Measurements from ENCODE around the gene NRP1.

The NRP1 gene

DNA sequence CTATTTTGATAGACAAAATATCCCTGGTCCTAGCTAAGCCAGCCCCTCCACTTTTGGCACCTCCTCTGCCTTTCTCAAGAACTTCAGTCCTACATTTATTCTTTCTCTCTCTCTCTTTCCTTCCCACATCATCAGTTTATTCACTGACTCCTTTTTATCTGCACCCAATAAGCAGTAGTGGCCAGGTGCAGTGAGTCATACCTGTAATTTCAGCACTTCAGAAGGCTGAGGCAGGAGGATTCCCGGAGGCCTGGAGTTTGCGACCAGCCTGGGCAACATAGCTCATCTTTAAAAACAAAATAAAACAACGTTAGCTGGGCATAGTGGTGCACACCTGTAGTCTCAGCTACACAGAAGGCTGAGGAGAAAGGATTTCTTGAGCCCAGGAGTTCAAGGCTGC is 19.4 kb upstream of the NRP1 start:
- Histone ChIP-seq H3K4me3 (no peak overlapping the region), H3K27me3 (no peaks in the 10 kb centered on the region), H3K27ac (no peak overlapping the region), H4K20me1 (no peaks in the 10 kb centered on the region), H3K9me3 (replicated peaks in 1 of 11) (no peaks in the 10 kb centered on the region; a peak in 2 of 22 replicates), H3K9ac (no peak overlapping the region), H3K4me1 (peaks cover 0 to 25% (median 13%) of the 10 kb centered on the region in 10 experiments; a peak in 18 of 20 replicates), H3K4me2 (no peak overlapping the region), H3K36me3 (no peaks in the 10 kb centered on the region)
- TF ChIP-seq Cebpa-rat (IDR thresholded peaks at IDR 0.05): no peak

DNA sequence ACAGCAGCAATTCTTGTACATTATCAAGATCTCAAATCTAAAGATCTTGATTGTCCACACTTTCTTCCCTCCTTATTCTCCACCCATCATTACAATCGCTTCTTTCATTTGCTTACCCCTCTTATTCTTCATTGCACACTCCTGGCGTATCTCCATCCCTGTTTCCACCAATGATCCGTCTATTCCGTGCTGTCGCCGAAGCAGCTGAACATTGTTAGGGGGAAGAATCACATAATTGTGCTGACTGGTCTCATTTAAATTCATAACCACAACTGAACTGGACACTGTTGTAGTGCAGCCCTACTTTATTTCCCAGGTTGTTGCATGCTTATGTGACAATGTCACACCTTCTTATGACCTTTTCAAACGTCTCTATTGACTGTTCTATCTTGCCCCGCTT is 18.9 kb upstream of the NRP1 start:
- H3K27ac ChIP-seq: no peak overlapping the region
- H3K4me2 ChIP-seq: no peak overlapping the region
- no peaks in the 10 kb centered on the region for H3K36me3 ChIP-seq
- H3K9me3 ChIP-seq (replicated peaks in 1 of 11): no peaks in the 10 kb centered on the region; a peak in 2 of 22 replicates
- H4K20me1 ChIP-seq: no peaks in the 10 kb centered on the region
- H3K27me3 ChIP-seq: no peaks in the 10 kb centered on the region
- H3K4me1 ChIP-seq: peaks cover 0 to 25% (median 13%) of the 10 kb centered on the region in 10 experiments; a peak in 18 of 20 replicates
- H3K9ac ChIP-seq: no peak overlapping the region
- no peak for TF ChIP-seq Cebpa-rat (IDR thresholded peaks at IDR 0.05)
- H3K4me3 ChIP-seq: no peak overlapping the region

DNA sequence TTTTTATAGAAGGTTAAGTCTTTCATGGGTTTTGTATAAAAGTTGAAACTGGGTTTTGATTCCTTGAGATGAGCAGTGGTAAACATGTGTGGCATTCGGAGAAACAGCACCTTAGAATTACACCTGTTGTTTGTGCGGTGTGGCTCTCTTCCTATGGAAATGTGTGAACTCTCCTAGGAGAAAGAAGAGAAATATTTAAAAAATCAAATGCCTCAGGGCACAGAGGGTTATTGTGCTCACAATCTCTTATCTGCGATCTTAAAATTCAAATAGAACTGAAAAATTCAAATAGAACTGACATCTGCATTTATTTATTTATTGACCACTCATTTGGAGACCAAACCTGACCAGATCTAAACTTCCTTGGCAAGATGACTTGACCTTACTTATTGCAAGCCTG is 18.1 kb upstream of the NRP1 start:
- Histone ChIP-seq H3K4me3 (no peak overlapping the region), H3K27me3 (no peaks in the 10 kb centered on the region), H3K4me2 (no peak overlapping the region), H4K20me1 (no peaks in the 10 kb centered on the region), H3K36me3 (no peaks in the 10 kb centered on the region), H3K9me3 (replicated peaks in 1 of 11) (no peaks in the 10 kb centered on the region; a peak in 1 of 22 replicates), H3K9ac (no peak overlapping the region), H3K4me1 (peaks cover 0 to 28% (median 7%) of the 10 kb centered on the region in 10 experiments; a peak in 12 of 20 replicates), H3K27ac (no peak overlapping the region)
- no peak for TF ChIP-seq Cebpa-rat (IDR thresholded peaks at IDR 0.05)

- Histone ChIP-seq H3K4me1 (peaks cover 0 to 32% (median 7%) of the 10 kb centered on the region in 10 experiments; a peak in 10 of 20 replicates), H3K27ac (no peak overlapping the region), H3K4me3 (no peak overlapping the region), H3K9me3 (replicated peaks in 1 of 11) (no peaks in the 10 kb centered on the region; a peak in 1 of 22 replicates), H3K4me2 (no peak overlapping the region), H4K20me1 (no peaks in the 10 kb centered on the region), H3K27me3 (no peaks in the 10 kb centered on the region), H3K9ac (no peak overlapping the region), H3K36me3 (no peaks in the 10 kb centered on the region)
- TF ChIP-seq Cebpa-rat (IDR thresholded peaks at IDR 0.05): no peak
Observed at GRCh38 chr10:33352175-33352574, 17.7 kb upstream of the NRP1 start.

GRCh38 chr10:33350041-33350440 is 15.6 kb upstream of the NRP1 start:
- Histone ChIP-seq H3K9me3 (replicated peaks in 1 of 11) (peaks cover 0 to 4% (median under 1%) of the 10 kb centered on the region in 11 experiments; a peak in 10 of 22 replicates), H3K4me1 (peaks cover 0 to 27% (median 1%) of the 10 kb centered on the region in 10 experiments; a peak in 6 of 20 replicates), H3K36me3 (no peaks in the 10 kb centered on the region), H3K4me2 (no peak overlapping the region), H4K20me1 (no peaks in the 10 kb centered on the region), H3K4me3 (no peak overlapping the region), H3K27ac (no peak overlapping the region), H3K27me3 (no peaks in the 10 kb centered on the region), H3K9ac (no peak overlapping the region)
- no peak for TF ChIP-seq Cebpa-rat (IDR thresholded peaks at IDR 0.05)

- Histone ChIP-seq H3K27me3 (no peaks in the 10 kb centered on the region), H4K20me1 (no peaks in the 10 kb centered on the region), H3K36me3 (no peaks in the 10 kb centered on the region), H3K4me2 (no peak overlapping the region), H3K9me3 (replicated peaks in 1 of 11) (peaks cover 0 to 11% (median 8%) of the 10 kb centered on the region in 11 experiments; a peak in 13 of 22 replicates), H3K9ac (no peak overlapping the region), H3K27ac (no peak overlapping the region), H3K4me1 (peaks cover 0 to 20% (median 0%) of the 10 kb centered on the region in 10 experiments; a peak in 4 of 20 replicates), H3K4me3 (no peak overlapping the region)
- no peak for TF ChIP-seq Cebpa-rat (IDR thresholded peaks at IDR 0.05)
Observed at GRCh38 chr10:33349268-33349667, 14.8 kb upstream of the NRP1 start.

DNA sequence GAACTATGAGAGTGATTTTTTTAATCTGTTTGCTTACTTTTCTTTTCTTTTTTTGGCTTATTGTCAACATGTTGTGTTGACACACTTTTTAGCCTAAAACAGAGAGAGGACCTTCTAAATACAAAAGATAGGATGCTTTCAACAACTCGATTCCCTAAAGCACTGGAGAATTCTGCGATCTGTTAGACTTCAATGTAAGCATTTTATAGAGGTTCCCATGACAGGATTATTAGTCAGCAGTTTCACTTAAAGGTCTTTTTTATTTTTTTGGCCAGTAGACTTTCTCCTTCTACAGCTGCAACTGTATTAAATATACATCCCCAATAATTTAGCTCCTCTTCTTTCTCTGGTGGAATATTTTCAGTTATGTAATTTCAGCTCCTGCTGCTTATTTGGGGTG is 12.7 kb upstream of the NRP1 start:
- Histone ChIP-seq H3K4me2 (peak overlapping the region in 2 of 11 experiments; percentile 47 to 50; a peak in 3 of 22 replicates), H3K27ac (no peak overlapping the region)

DNA sequence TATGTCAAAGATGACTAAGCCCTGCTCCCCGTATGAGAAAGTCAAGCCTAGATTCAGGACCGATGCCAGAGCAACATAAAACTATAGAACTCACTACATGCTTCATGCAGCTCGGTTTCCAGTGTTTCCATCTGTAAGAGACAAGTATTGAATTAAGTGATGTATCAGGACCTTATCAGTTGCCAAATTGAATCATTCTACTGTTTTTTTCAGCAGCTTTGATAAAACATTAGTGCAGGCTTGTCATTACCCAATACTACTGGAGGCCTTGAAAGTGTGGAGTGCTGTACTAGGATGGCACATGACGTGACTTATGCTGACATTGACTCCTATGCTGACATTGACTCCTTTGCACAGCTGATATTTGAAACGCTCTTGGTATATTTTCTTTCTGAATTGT is 10.8 kb upstream of the NRP1 start:
- H4K20me1 ChIP-seq: no peaks in the 10 kb centered on the region
- no peaks in the 10 kb centered on the region for H3K27me3 ChIP-seq
- no peak overlapping the region for H3K27ac ChIP-seq
- H3K36me3 ChIP-seq: no peaks in the 10 kb centered on the region
- H3K9me3 ChIP-seq (replicated peaks in 1 of 11): peaks cover 0 to 14% (median 9%) of the 10 kb centered on the region in 11 experiments; a peak in 13 of 22 replicates
- H3K4me1 ChIP-seq: peaks cover 0 to 38% (median 0%) of the 10 kb centered on the region in 10 experiments; a peak in 4 of 20 replicates
- H3K4me2 ChIP-seq: no peak overlapping the region
- H3K4me3 ChIP-seq: no peak overlapping the region
- TF ChIP-seq Cebpa-rat (IDR thresholded peaks at IDR 0.05): no peak
- H3K9ac ChIP-seq: no peak overlapping the region

More for the DNA sequence above, 12.7 kb upstream of the NRP1 start:
- H3K4me1 ChIP-seq: peaks cover 0 to 24% (median 0%) of the 10 kb centered on the region in 10 experiments; a peak in 4 of 20 replicates
- no peaks in the 10 kb centered on the region for H4K20me1 ChIP-seq
- no peak overlapping the region for H3K4me3 ChIP-seq
- no peaks in the 10 kb centered on the region for H3K36me3 ChIP-seq
- no peaks in the 10 kb centered on the region for H3K27me3 ChIP-seq
- H3K9ac ChIP-seq: no peak overlapping the region
- peaks cover 0 to 14% (median 9%) of the 10 kb centered on the region in 11 experiments; a peak in 13 of 22 replicates for H3K9me3 ChIP-seq (replicated peaks in 1 of 11)
- TF ChIP-seq Cebpa-rat (IDR thresholded peaks at IDR 0.05): no peak

- Histone ChIP-seq H3K9ac (no peak overlapping the region), H3K27ac (no peak overlapping the region), H3K4me2 (no peak overlapping the region), H3K4me1 (peaks cover 0 to 38% (median 0%) of the 10 kb centered on the region in 10 experiments; a peak in 4 of 20 replicates), H3K27me3 (peaks cover 0 to 4% (median 0%) of the 10 kb centered on the region in 11 experiments; a peak in 5 of 22 replicates), H3K36me3 (no peaks in the 10 kb centered on the region), H3K4me3 (no peak overlapping the region), H4K20me1 (no peaks in the 10 kb centered on the region), H3K9me3 (replicated peaks in 1 of 11) (peaks cover 0 to 14% (median 9%) of the 10 kb centered on the region in 11 experiments; a peak in 13 of 22 replicates)
- no peak for TF ChIP-seq Cebpa-rat (IDR thresholded peaks at IDR 0.05)
Observed at GRCh38 chr10:33344676-33345075, 10.2 kb upstream of the NRP1 start.

GRCh38 chr10:33341637-33342036 is 7.2 kb upstream of the NRP1 start:
- Histone ChIP-seq H3K27ac (no peak overlapping the region), H3K36me3 (no peaks in the 10 kb centered on the region), H3K9me3 (replicated peaks in 1 of 11) (peaks cover 4 to 14% (median 9%) of the 10 kb centered on the region in 11 experiments; a peak in 13 of 22 replicates), H3K4me2 (peak overlapping the region in 1 of 11 experiments; percentile 38; a peak in 2 of 22 replicates), H3K4me1 (peaks cover 2 to 40% (median 6%) of the 10 kb centered on the region in 10 experiments; a peak in 19 of 20 replicates), H3K4me3 (no peak overlapping the region), H3K27me3 (peaks cover 0 to 33% (median 25%) of the 10 kb centered on the region in 11 experiments; a peak in 20 of 22 replicates), H3K9ac (no peak overlapping the region), H4K20me1 (peaks cover 0 to 9% (median 0%) of the 10 kb centered on the region in 11 experiments; a peak in 3 of 22 replicates)
- TF ChIP-seq Cebpa-rat (IDR thresholded peaks at IDR 0.05): no peak
